Panc1 (cell line): ENCODE data around the gene TRIM29. TPM values are rescaled to one million over a fixed set of nuclear protein-coding genes. Genes with fewer than 3 reads are reported as not detected.

Experiments used
- ATAC-seq: fragments of 200-7000 bp; cut with Tn5 transposase; 2 replicates; pipeline ENCODE4 v1.9.1; 2020; ENCODE audit warnings: mild to moderate bottlenecking, moderate library complexity
- BruUV-seq: library from RNA; stranded (reverse); fragments of 400-500 nt; replicated peaks from 2 replicates; lab custom pipeline; 2021; lab: Mats Ljungman, UMichigan
- CTCF ChIA-PET: fragments of 300-600 bp; sonication (Branson Sonifier 250); formaldehyde crosslinking; loops from one replicate; lab custom pipeline; 2022; ENCODE audit warnings: antibody characterized with exemption; lab: Charles Lee
- POLR2A ChIA-PET: fragments of 300-600 bp; sonication (Branson Sonifier 250); formaldehyde crosslinking; loops from one replicate; lab custom pipeline; 2022; ENCODE audit warnings: antibody characterized with exemption; lab: Charles Lee
- DNase-seq: peaks from one replicate; pipeline ENCODE4 v3.0.0-alpha.2; 2010; ENCODE audit warnings: low read depth, low spot score
- H3K27ac ChIP-seq: 2 replicates; pipeline ENCODE4 v1.5.1; 2011; ENCODE audit warnings: mild to moderate bottlenecking, low read length, inconsistent platforms
- H3K27me3 ChIP-seq: fragments of 200-500 bp; sonication (Bioruptor generic); 2 replicates; pipeline ENCODE4 v1.6.0; 2014; ENCODE audit warnings: low read length, inconsistent platforms; ENCODE audit not compliant: control insufficient read depth, insufficient read depth
- H3K36me3 ChIP-seq: fragments of 200-500 bp; sonication (Bioruptor generic); 2 replicates; pipeline ENCODE4 v1.5.1; 2014; ENCODE audit warnings: inconsistent platforms, mild to moderate bottlenecking, low read length, moderate library complexity; ENCODE audit not compliant: control insufficient read depth, insufficient read depth
- H3K4me1 ChIP-seq: 2 replicates; pipeline ENCODE4 v1.5.1; 2011; ENCODE audit warnings: inconsistent platforms, mild to moderate bottlenecking, low read length, moderate library complexity; ENCODE audit not compliant: control insufficient read depth, insufficient read depth
- H3K4me3 ChIP-seq, 2 experiments: 2 replicates each; pipeline ENCODE4 v1.5.1; 2011 to 2012; ENCODE audit warnings: low read depth in 2 of 2, low read length in 2 of 2, mild to moderate bottlenecking in 2 of 2, inconsistent platforms in 1 of 2, moderate library complexity in 1 of 2
- H3K9me3 ChIP-seq: fragments of 200-500 bp; sonication (Bioruptor generic); 2 replicates; pipeline ENCODE4 v1.5.1; 2014; ENCODE audit warnings: low read depth, mild to moderate bottlenecking, inconsistent platforms, low read length, moderate library complexity; ENCODE audit not compliant: control insufficient read depth, insufficient read depth
- CTCF ChIP-seq: fragments of 450-650 bp; IDR thresholded peaks from 2 replicates; pipeline ENCODE4 v1.5.1; 2017; ENCODE audit warnings: mild to moderate bottlenecking
- POLR2AphosphoS5 ChIP-seq: IDR thresholded peaks from 2 replicates; pipeline ENCODE4 v1.6.1; 2012; ENCODE audit warnings: mild to moderate bottlenecking, low read depth, low read length, moderate library complexity
- REST ChIP-seq, 2 experiments: IDR thresholded peaks; 2 replicates each; pipeline ENCODE4 v1.6.1; 2011 to 2012; ENCODE audit warnings: low read depth in 2 of 2, control low read depth in 1 of 2, low read length in 1 of 2, mild to moderate bottlenecking in 1 of 2, moderate library complexity in 1 of 2; ENCODE audit not compliant: insufficient read depth in 1 of 2
- SIN3A ChIP-seq: IDR thresholded peaks from 2 replicates; pipeline ENCODE4 v1.6.1; 2012; ENCODE audit warnings: low read depth, mild to moderate bottlenecking, low read length, moderate library complexity, borderline replicate concordance; ENCODE audit not compliant: insufficient read depth
- TCF7L2 ChIP-seq: IDR thresholded peaks from 2 replicates; pipeline ENCODE4 v1.6.1; 2011; ENCODE audit warnings: mild to moderate bottlenecking, low read depth, low read length, inconsistent platforms
- in situ Hi-C: cut with HindIII; loops from 2 replicates; pipeline ENCODE4 v1.10.0; 2016; ENCODE audit warnings: low sequenced_read_pairs, low pct_unique_long_range_greater_than_20kb
- intact Hi-C: fragments of 100-400 bp; cut with micrococcal nuclease; formaldehyde crosslinking; loops from one replicate; pipeline ENCODE4 v1.10.0; 2022; ENCODE audit not compliant: unreplicated experiment
- total RNA-seq: library from RNA; stranded (reverse); gene quantifications from one replicate; pipeline ENCODE4 v1.2.1, GENCODE V29; 2021; ENCODE audit not compliant: unreplicated experiment

The TRIM29 gene
- total RNA-seq, 1 experiment from 2014 or later = 0.64 TPM

GRCh38 chr11:120179057-120179672, 41.3 kb upstream of the TRIM29 start:
- no peak for DNase-seq
- H3K4me3 ChIP-seq = no peak overlapping the region
- in situ Hi-C loops = no loop called here
- POLR2A ChIA-PET = no interaction called here
- BruUV-seq = no TSS peak
- CTCF ChIA-PET = interaction anchor here (0.6 to 1.0 kb wide), 2 partner anchors 124 to 125 kb away, joined by 4 read pairs; no protein-coding TSS in a partner anchor
- intact Hi-C loops = no loop called here
- H3K27me3 ChIP-seq = peaks cover 21% of the 10 kb centered on the region
- no peaks in the 10 kb centered on the region for H3K36me3 ChIP-seq
- no peaks in the 10 kb centered on the region for H3K9me3 ChIP-seq
- no peak overlapping the region for H3K27ac ChIP-seq
- no peaks in the 10 kb centered on the region for H3K4me1 ChIP-seq
- no peak; the same call in 1 of the 2 replicates for ATAC-seq
- TF ChIP-seq CTCF = no peak
- TF ChIP-seq POLR2AphosphoS5 = no peak
- no peak for TF ChIP-seq SIN3A
- TF ChIP-seq REST (IDR thresholded peaks at IDR 0.05; ENCODE audit: insufficient read depth in 1 of 2, low read depth in 2 of 2, low read length in 1 of 2) = no peak

- H3K27me3 ChIP-seq = peaks cover 26% of the 10 kb centered on the region
- in situ Hi-C loops = no loop called here
- no peak overlapping the region for H3K27ac ChIP-seq
- no peak overlapping the region for H3K4me3 ChIP-seq
- intact Hi-C loops = no loop called here
- ATAC-seq (no peak), DNase-seq (no peak)
- no peaks in the 10 kb centered on the region for H3K9me3 ChIP-seq
- H3K36me3 ChIP-seq = no peaks in the 10 kb centered on the region
- H3K4me1 ChIP-seq = no peaks in the 10 kb centered on the region
- TF ChIP-seq SIN3A (no peak), POLR2AphosphoS5 (no peak), TCF7L2 (no peak), REST (IDR thresholded peaks at IDR 0.05; ENCODE audit: insufficient read depth in 1 of 2, low read depth in 2 of 2, low read length in 1 of 2) (no peak), CTCF (no peak)
- POLR2A ChIA-PET = no interaction called here
- CTCF ChIA-PET = interaction anchor here (1.0 kb wide), 1 partner anchor 124 kb away, joined by 4 read pairs; no protein-coding TSS in a partner anchor
- BruUV-seq = no TSS peak
Observed at GRCh38 chr11:120178561-120179056, 40.7 kb upstream of the TRIM29 start.
